IMR-90 (cell line): ENCODE data around the gene DTL. TPM values are rescaled to one million over a fixed set of nuclear protein-coding genes. Genes with fewer than 3 reads are reported as not detected.

Source experiments
- ATAC-seq: fragments of 200-7000 bp; cut with Tn5 transposase; 2 replicates; pipeline ENCODE4 v1.9.1; 2020; ENCODE audit warnings: low read depth, mild to moderate bottlenecking, moderate library complexity
- BruUV-seq: library from RNA; stranded (reverse); fragments of 400-500 nt; replicated peaks from 2 replicates; lab custom pipeline; 2021; lab: Mats Ljungman, UMichigan
- CTCF ChIA-PET: fragments of 300-600 bp; formaldehyde crosslinking; extraction: SDS; loops from one replicate; lab custom pipeline; 2021; ENCODE audit warnings: antibody characterized with exemption; lab: Yijun Ruan, JAX
- POLR2A ChIA-PET: fragments of 300-600 bp; sonication (Branson Sonifier 250); formaldehyde crosslinking; loops from one replicate; lab custom pipeline; 2022; ENCODE audit warnings: antibody characterized with exemption; ENCODE audit not compliant: unreplicated experiment; lab: Charles Lee
- DNase-seq: peaks from one replicate; pipeline ENCODE4 v3.0.0; 2013
- H2AFZ ChIP-seq: replicated peaks from 2 replicates; pipeline ENCODE3; 2013; ENCODE audit warnings: low read length, mild to moderate bottlenecking; ENCODE audit not compliant: poor library complexity
- H2AK5ac ChIP-seq: 2 replicates; pipeline ENCODE4 v1.6.1; 2013; ENCODE audit warnings: low read depth, low read length, inconsistent platforms
- H2AK9ac ChIP-seq: replicated peaks from 2 replicates; pipeline ENCODE3; 2013; ENCODE audit warnings: mild to moderate bottlenecking, low read depth, low read length, moderate library complexity; ENCODE audit not compliant: poor library complexity
- H2BK120ac ChIP-seq: 2 replicates; pipeline ENCODE4 v1.6.1; 2013; ENCODE audit warnings: low read depth, low read length, inconsistent platforms
- H2BK15ac ChIP-seq: 3 replicates; pipeline ENCODE4 v1.6.1; 2013; ENCODE audit warnings: low read depth, low read length, inconsistent platforms
- H2BK20ac ChIP-seq: 2 replicates; pipeline ENCODE4 v1.6.1; 2013; ENCODE audit warnings: low read depth, mild to moderate bottlenecking, inconsistent platforms, low read length, moderate library complexity
- H2BK5ac ChIP-seq: 2 replicates; pipeline ENCODE4 v1.6.1; 2013; ENCODE audit warnings: mild to moderate bottlenecking, low read depth, low read length, inconsistent platforms; ENCODE audit not compliant: poor library complexity, severe bottlenecking
- H3K14ac ChIP-seq: replicated peaks from 2 replicates; pipeline ENCODE4 v1.6.1; 2013; ENCODE audit warnings: low read depth, low read length, inconsistent platforms
- H3K18ac ChIP-seq: 2 replicates; pipeline ENCODE4 v1.6.1; 2013; ENCODE audit warnings: low read depth, low read length, control low read depth
- H3K23ac ChIP-seq: 2 replicates; pipeline ENCODE4 v1.6.1; 2013; ENCODE audit warnings: low read depth, low read length, inconsistent platforms
- H3K27ac ChIP-seq: 2 replicates; pipeline ENCODE4 v1.5.1; 2013; ENCODE audit warnings: mild to moderate bottlenecking, control low read depth, low read length; ENCODE audit not compliant: insufficient read depth
- H3K27me3 ChIP-seq: 2 replicates; pipeline ENCODE4 v1.6.1; 2013; ENCODE audit warnings: low read length; ENCODE audit not compliant: control insufficient read depth, insufficient read depth
- H3K36me3 ChIP-seq: 2 replicates; pipeline ENCODE4 v1.6.1; 2013; ENCODE audit warnings: low read length, mixed read lengths; ENCODE audit not compliant: control insufficient read depth, insufficient read depth
- H3K4ac ChIP-seq: 2 replicates; pipeline ENCODE4 v1.6.1; 2013; ENCODE audit warnings: low read depth, low read length, inconsistent platforms
- H3K4me1 ChIP-seq: 2 replicates; pipeline ENCODE4 v1.6.1; 2013; ENCODE audit warnings: low read length, mixed read lengths; ENCODE audit not compliant: control insufficient read depth, insufficient read depth
- H3K4me2 ChIP-seq: 2 replicates; pipeline ENCODE4 v1.6.1; 2013; ENCODE audit warnings: low read depth, mild to moderate bottlenecking, control low read depth, low read length, moderate library complexity
- H3K4me3 ChIP-seq: 2 replicates; pipeline ENCODE4 v1.5.1; 2013; ENCODE audit warnings: low read depth, mild to moderate bottlenecking, control low read depth, low read length, moderate library complexity; ENCODE audit not compliant: insufficient read depth
- H3K56ac ChIP-seq: 2 replicates; pipeline ENCODE4 v1.6.1; 2013; ENCODE audit warnings: low read length, inconsistent platforms; ENCODE audit not compliant: insufficient read depth; ENCODE audit errors: extremely low read depth
- H3K79me1 ChIP-seq, 2 experiments: 2 replicates each; pipeline ENCODE4 v1.6.1; 2013; ENCODE audit warnings: low read length in 2 of 2, inconsistent platforms in 1 of 2, low read depth in 1 of 2
- H3K9ac ChIP-seq: 2 replicates; pipeline ENCODE4 v1.6.1; 2013; ENCODE audit warnings: low read depth, low read length, control low read depth
- H3K9me1 ChIP-seq: 2 replicates; pipeline ENCODE4 v1.6.1; 2013; ENCODE audit warnings: low read length, inconsistent platforms; ENCODE audit not compliant: insufficient read depth
- H3K9me3 ChIP-seq: 2 replicates; pipeline ENCODE4 v1.6.1; 2013; ENCODE audit warnings: low read length; ENCODE audit not compliant: control insufficient read depth, insufficient read depth
- H4K20me1 ChIP-seq: 2 replicates; pipeline ENCODE4 v1.6.1; 2013; ENCODE audit warnings: low read length, inconsistent platforms; ENCODE audit not compliant: insufficient read depth
- H4K5ac ChIP-seq: 2 replicates; pipeline ENCODE4 v1.6.1; 2013; ENCODE audit warnings: mild to moderate bottlenecking, low read depth, low read length, control low read depth
- H4K8ac ChIP-seq, 2 experiments: 2 replicates each; pipeline ENCODE4 v1.6.1; 2013; ENCODE audit warnings: low read depth in 2 of 2, low read length in 2 of 2, control low read depth in 1 of 2, inconsistent platforms in 1 of 2
- H4K91ac ChIP-seq: 2 replicates; pipeline ENCODE4 v1.6.1; 2013; ENCODE audit warnings: low read depth, low read length, inconsistent platforms; ENCODE audit not compliant: insufficient read depth
- BHLHE40 ChIP-seq: fragments of 150-350 bp; IDR thresholded peaks from 2 replicates; pipeline ENCODE4 v1.6.1; 2016; ENCODE audit warnings: mild to moderate bottlenecking, low read depth, low read length
- CEBPB ChIP-seq: IDR thresholded peaks from 2 replicates; pipeline ENCODE4 v1.6.1; 2012; ENCODE audit warnings: low read depth, low read length, improper control_type of control experiment
- CHD1 ChIP-seq: IDR thresholded peaks from 2 replicates; pipeline ENCODE4 v1.6.1; 2012; ENCODE audit warnings: low read depth, low read length, improper control_type of control experiment
- FOS ChIP-seq: fragments of 150-350 bp; IDR thresholded peaks from 2 replicates; pipeline ENCODE4 v1.6.1; 2016; ENCODE audit warnings: low read depth, low read length
- MAFK ChIP-seq: IDR thresholded peaks from 2 replicates; pipeline ENCODE4 v1.6.1; 2012; ENCODE audit warnings: low read depth, low read length, improper control_type of control experiment
- MAZ ChIP-seq: IDR thresholded peaks from 2 replicates; pipeline ENCODE4 v1.6.1; 2012; ENCODE audit warnings: low read depth, mild to moderate bottlenecking, low read length, improper control_type of control experiment, moderate library complexity, borderline replicate concordance
- MXI1 ChIP-seq: IDR thresholded peaks from 2 replicates; pipeline ENCODE4 v1.6.1; 2012; ENCODE audit warnings: low read depth, mild to moderate bottlenecking, low read length, moderate library complexity, borderline replicate concordance
- NFE2L2 ChIP-seq: fragments of 150-350 bp; IDR thresholded peaks from 2 replicates; pipeline ENCODE4 v1.6.1; 2016; ENCODE audit warnings: low read depth, mild to moderate bottlenecking, low read length
- POLR2A ChIP-seq: IDR thresholded peaks from 2 replicates; pipeline ENCODE4 v1.6.1; 2012; ENCODE audit warnings: mild to moderate bottlenecking, low read depth, low read length
- RAD21 ChIP-seq: IDR thresholded peaks from 2 replicates; pipeline ENCODE4 v1.6.1; 2012; ENCODE audit warnings: low read length, improper control_type of control experiment
- RCOR1 ChIP-seq: IDR thresholded peaks from 2 replicates; pipeline ENCODE4 v1.6.1; 2012; ENCODE audit warnings: mild to moderate bottlenecking, low read length, improper control_type of control experiment; ENCODE audit not compliant: insufficient replicate concordance
- RFX5 ChIP-seq: IDR thresholded peaks from 2 replicates; pipeline ENCODE4 v1.8.0; 2012; ENCODE audit warnings: low read depth, mild to moderate bottlenecking, low read length, moderate library complexity
- SMC3 ChIP-seq: fragments of 150-350 bp; IDR thresholded peaks from 2 replicates; pipeline ENCODE4 v1.6.1; 2016; ENCODE audit warnings: low read depth, mild to moderate bottlenecking, antibody characterized with exemption, low read length, moderate library complexity
- WGBS, 2 experiments: methylation state at CpG; one replicate each; pipeline versions ENCODE4 v1.1.5 to v1.1.7; 2013; ENCODE audit warnings: missing lambda C conversion rate in 2 of 2; ENCODE audit not compliant: insufficient read length in 1 of 2; ENCODE audit errors: extremely low coverage in 2 of 2; 5-methylcytosine and 5-hydroxymethylcytosine counted together
- dilution Hi-C: fragments of 300-500 bp; cut with HindIII; formaldehyde crosslinking; loops from one replicate; pipeline ENCODE4 v1.14.3; 2018; ENCODE audit warnings: low sequenced_read_pairs; ENCODE audit not compliant: unreplicated experiment
- in situ Hi-C: fragments of 300-500 bp; cut with MboI; formaldehyde crosslinking; loops from 3 replicates; pipeline ENCODE4 v1.14.3; 2019; ENCODE audit warnings: low sequenced_read_pairs, inconsistent platforms, mixed read lengths
- intact Hi-C: fragments of 100-400 bp; cut with micrococcal nuclease; formaldehyde crosslinking; loops from 2 replicates; pipeline ENCODE4 v1.10.0; 2022
- polyA plus RNA-seq, 3 experiments: library from polyadenylated mRNA; depleted of rRNA; stranded (reverse); fragments of >200 nt; gene quantifications; 2 replicates each; pipeline ENCODE4 v1.2.3, GENCODE V29; 2012; ENCODE audit warnings: low replicate concordance in 1 of 3
- total RNA-seq: library from RNA; depleted of rRNA; stranded (reverse); fragments of >200 nt; gene quantifications from 2 replicates; pipeline ENCODE4 v1.2.3, GENCODE V29; 2012
- TF ChIP-seq, protein P1 (sequence below): fragments of 150-350 bp; IDR thresholded peaks from 2 replicates; pipeline ENCODE4 v1.6.1; 2017; ENCODE audit warnings: mild to moderate bottlenecking, antibody characterized with exemption, low read length, low read depth
- TF ChIP-seq, protein P2 (sequence below): fragments of 150-350 bp; IDR thresholded peaks from 2 replicates; pipeline ENCODE4 v1.6.1; 2016; ENCODE audit warnings: low read depth, mild to moderate bottlenecking, low read length, moderate library complexity, borderline replicate concordance
- TF ChIP-seq, protein P3 (sequence below): conservative IDR thresholded peaks from 2 replicates; pipeline ENCODE4 v1.5.1; 2012; ENCODE audit warnings: mild to moderate bottlenecking, low read depth, low read length, improper control_type of control experiment

The DTL gene
- total and polyA plus RNA-seq, 2 of the 4 experiments (the other 2 are of a cell fraction) = 11.8 to 19.9 TPM

DNA sequence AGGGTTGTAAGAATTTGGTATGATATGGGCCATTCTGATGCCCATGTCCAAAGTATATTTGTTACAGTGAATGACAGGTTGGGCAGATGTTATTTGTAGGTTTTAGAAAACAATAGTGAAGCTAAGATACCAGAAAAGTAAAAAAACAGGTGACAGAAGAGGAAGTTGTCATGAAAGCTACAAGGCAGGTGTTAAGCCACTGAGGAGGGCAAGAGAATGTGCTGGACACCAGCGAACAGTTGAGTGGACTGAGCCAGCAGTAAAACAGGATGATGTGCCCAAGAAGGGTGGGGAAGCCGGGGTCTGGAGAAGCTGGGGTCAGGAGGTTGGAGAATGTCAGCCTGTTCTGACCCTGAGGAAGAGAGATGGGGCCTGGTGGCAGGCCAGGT is 83.3 kb downstream of the DTL start:
- Histone ChIP-seq H3K18ac (no peak overlapping the region), H2BK120ac (no peak overlapping the region), H3K4me3 (no peak overlapping the region), H2BK5ac (no peak overlapping the region), H2AK9ac (no peak overlapping the region), H4K8ac (no peak overlapping the region), H3K4me2 (no peak overlapping the region), H3K79me1 (no peaks in the 10 kb centered on the region), H3K23ac (no peak overlapping the region), H4K20me1 (no peaks in the 10 kb centered on the region), H3K4me1 (no peaks in the 10 kb centered on the region), H3K14ac (no peak overlapping the region), H3K27me3 (no peaks in the 10 kb centered on the region), H3K9me3 (no peaks in the 10 kb centered on the region), H3K56ac (no peak overlapping the region), H3K4ac (no peak overlapping the region), H3K9me1 (no peaks in the 10 kb centered on the region), H2AFZ (no peak overlapping the region), H4K5ac (no peak overlapping the region), H4K91ac (no peak overlapping the region), H2BK20ac (no peak overlapping the region), H3K27ac (no peak overlapping the region), H3K36me3 (no peaks in the 10 kb centered on the region), H2AK5ac (no peak overlapping the region), H3K9ac (no peak overlapping the region), H2BK15ac (no peak overlapping the region)
- CTCF ChIA-PET = interaction anchor here (1.6 kb wide), 1 partner anchor 15 kb away, joined by 5 read pairs; no protein-coding TSS in a partner anchor
- in situ Hi-C loops = no loop called here
- no TSS peak for BruUV-seq
- DNase-seq (no peak), ATAC-seq (no peak)
- 86% methylated on average over 2 of the region's 2 CpGs; no CpG with 5 or more reads in 1 of the 2 experiments for WGBS, 2 experiments
- dilution Hi-C loops = no loop called here
- TF ChIP-seq NFE2L2 (no peak), CEBPB (no peak), POLR2A (no peak), MAZ (no peak), MAFK (no peak), RCOR1 (no peak), BHLHE40 (no peak), CHD1 (no peak), FOS (no peak), MXI1 (no peak), SMC3 (no peak), RAD21 (no peak), RFX5 (no peak)
- TF ChIP-seq, protein P1, sequence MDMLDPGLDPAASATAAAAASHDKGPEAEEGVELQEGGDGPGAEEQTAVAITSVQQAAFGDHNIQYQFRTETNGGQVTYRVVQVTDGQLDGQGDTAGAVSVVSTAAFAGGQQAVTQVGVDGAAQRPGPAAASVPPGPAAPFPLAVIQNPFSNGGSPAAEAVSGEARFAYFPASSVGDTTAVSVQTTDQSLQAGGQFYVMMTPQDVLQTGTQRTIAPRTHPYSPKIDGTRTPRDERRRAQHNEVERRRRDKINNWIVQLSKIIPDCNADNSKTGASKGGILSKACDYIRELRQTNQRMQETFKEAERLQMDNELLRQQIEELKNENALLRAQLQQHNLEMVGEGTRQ = no peak
- TF ChIP-seq, protein P2, sequence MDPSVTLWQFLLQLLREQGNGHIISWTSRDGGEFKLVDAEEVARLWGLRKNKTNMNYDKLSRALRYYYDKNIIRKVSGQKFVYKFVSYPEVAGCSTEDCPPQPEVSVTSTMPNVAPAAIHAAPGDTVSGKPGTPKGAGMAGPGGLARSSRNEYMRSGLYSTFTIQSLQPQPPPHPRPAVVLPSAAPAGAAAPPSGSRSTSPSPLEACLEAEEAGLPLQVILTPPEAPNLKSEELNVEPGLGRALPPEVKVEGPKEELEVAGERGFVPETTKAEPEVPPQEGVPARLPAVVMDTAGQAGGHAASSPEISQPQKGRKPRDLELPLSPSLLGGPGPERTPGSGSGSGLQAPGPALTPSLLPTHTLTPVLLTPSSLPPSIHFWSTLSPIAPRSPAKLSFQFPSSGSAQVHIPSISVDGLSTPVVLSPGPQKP = no peak
- TF ChIP-seq, protein P3, sequence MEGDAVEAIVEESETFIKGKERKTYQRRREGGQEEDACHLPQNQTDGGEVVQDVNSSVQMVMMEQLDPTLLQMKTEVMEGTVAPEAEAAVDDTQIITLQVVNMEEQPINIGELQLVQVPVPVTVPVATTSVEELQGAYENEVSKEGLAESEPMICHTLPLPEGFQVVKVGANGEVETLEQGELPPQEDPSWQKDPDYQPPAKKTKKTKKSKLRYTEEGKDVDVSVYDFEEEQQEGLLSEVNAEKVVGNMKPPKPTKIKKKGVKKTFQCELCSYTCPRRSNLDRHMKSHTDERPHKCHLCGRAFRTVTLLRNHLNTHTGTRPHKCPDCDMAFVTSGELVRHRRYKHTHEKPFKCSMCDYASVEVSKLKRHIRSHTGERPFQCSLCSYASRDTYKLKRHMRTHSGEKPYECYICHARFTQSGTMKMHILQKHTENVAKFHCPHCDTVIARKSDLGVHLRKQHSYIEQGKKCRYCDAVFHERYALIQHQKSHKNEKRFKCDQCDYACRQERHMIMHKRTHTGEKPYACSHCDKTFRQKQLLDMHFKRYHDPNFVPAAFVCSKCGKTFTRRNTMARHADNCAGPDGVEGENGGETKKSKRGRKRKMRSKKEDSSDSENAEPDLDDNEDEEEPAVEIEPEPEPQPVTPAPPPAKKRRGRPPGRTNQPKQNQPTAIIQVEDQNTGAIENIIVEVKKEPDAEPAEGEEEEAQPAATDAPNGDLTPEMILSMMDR = no peak
- POLR2A ChIA-PET = no interaction called here
- intact Hi-C loops = no loop called here
